K562 (cell line): ENCODE measurements around the gene PMM1. TPM values are rescaled to one million over a fixed set of nuclear protein-coding genes. Genes with fewer than 3 reads are reported as not detected.
"Not testable (repeated sequence)": the region's sequence is repeated elsewhere in the genome, so short reads cannot be mapped to it uniquely, and the experiment has no call there.

Experiments
- ATAC-seq: fragments of 200-7000 bp; cut with Tn5 transposase; 3 replicates; pipeline ENCODE4 v1.9.1; 2020; ENCODE audit warnings: moderate library complexity
- BruUV-seq: library from RNA; stranded (reverse); fragments of 400-500 nt; replicated peaks from 2 replicates; lab custom pipeline; 2021; lab: Mats Ljungman, UMichigan
- CTCF ChIA-PET: fragments of 300-600 bp; formaldehyde crosslinking; extraction: SDS; loops from one replicate; lab custom pipeline; 2021; ENCODE audit warnings: low intra/inter-chr PET ratio; lab: Yijun Ruan, JAX
- POLR2A ChIA-PET: fragments of 300-600, 350-650 bp; sonication (Branson Sonifier 250); formaldehyde crosslinking; extraction: SDS; loops from one replicate; lab custom pipeline; 2021; ENCODE audit warnings: antibody characterized with exemption, inconsistent platforms; lab: Yijun Ruan, JAX
- DNase-seq, 4 experiments: peaks; one replicate each; pipeline versions ENCODE4 v3.0.0 to v3.0.0-alpha.2; 2011 to 2018; ENCODE audit warnings: low spot score in 3 of 4, mixed read lengths in 3 of 4; ENCODE audit errors: extremely low read depth in 1 of 4
- FAIRE-seq: peaks from 2 replicates; lab custom pipeline; 2011; peaks lifted over from hg19 to GRCh38; lab: Jason Lieb, UNC
- H2AFZ ChIP-seq: 2 replicates; pipeline ENCODE4 v1.6.0; 2011; ENCODE audit warnings: low read depth, low read length, control low read depth, inconsistent platforms
- H3K27ac ChIP-seq: fragments of 200-600 bp; 3 replicates; pipeline ENCODE4 v1.8.0; 2011; ENCODE audit warnings: low read depth, mild to moderate bottlenecking, control low read depth, inconsistent platforms, low read length, moderate library complexity, mixed read lengths; ENCODE audit errors: extremely low read depth
- H3K27me3 ChIP-seq, 2 experiments: fragments of 300-600 bp in 1 of 2; 2 replicates in 1 of 2; 3 replicates in 1 of 2; pipeline versions ENCODE4 v1.6.0 to v1.8.0; 2011; ENCODE audit warnings: inconsistent platforms in 2 of 2, low read length in 2 of 2, mild to moderate bottlenecking in 1 of 2, mixed read lengths in 1 of 2, moderate library complexity in 1 of 2; ENCODE audit not compliant: control insufficient read depth in 2 of 2, insufficient read depth in 2 of 2
- H3K36me3 ChIP-seq: fragments of 300-600 bp; 3 replicates; pipeline ENCODE4 v1.8.0; 2011; ENCODE audit warnings: mild to moderate bottlenecking, low read length, inconsistent platforms; ENCODE audit not compliant: control insufficient read depth, insufficient read depth
- H3K4me1 ChIP-seq, 2 experiments: fragments of 200-600 bp in 1 of 2; replicated peaks in 1 of 2; 2 replicates in 1 of 2; 3 replicates in 1 of 2; pipeline versions ENCODE4 v1.5.1 to v1.8.0; 2011; ENCODE audit warnings: inconsistent platforms in 2 of 2, low read length in 2 of 2, mild to moderate bottlenecking in 1 of 2, mixed read lengths in 1 of 2, moderate library complexity in 1 of 2; ENCODE audit not compliant: control insufficient read depth in 2 of 2, insufficient read depth in 2 of 2
- H3K4me2 ChIP-seq: 2 replicates; pipeline ENCODE4 v1.6.1; 2011; ENCODE audit warnings: low read length, control low read depth, inconsistent platforms, mixed read lengths; ENCODE audit not compliant: insufficient read depth
- H3K4me3 ChIP-seq: fragments of 200-600 bp; sonication (generic), shearing (Covaris generic); 2 replicates; pipeline ENCODE4 v1.5.1; 2016; ENCODE audit warnings: control low read depth, inconsistent platforms
- H3K79me2 ChIP-seq: fragments of 200-600 bp; 3 replicates; pipeline ENCODE4 v1.8.0; 2011; ENCODE audit warnings: low read length, inconsistent platforms; ENCODE audit not compliant: control insufficient read depth, insufficient read depth
- H3K9ac ChIP-seq, 2 experiments: 2 replicates each; pipeline versions ENCODE4 v1.6.0 to v1.6.1; 2011; ENCODE audit warnings: low read depth in 2 of 2, low read length in 2 of 2, control low read depth in 1 of 2, inconsistent platforms in 1 of 2, mild to moderate bottlenecking in 1 of 2, mixed read lengths in 1 of 2; ENCODE audit not compliant: insufficient read depth in 1 of 2
- H3K9me1 ChIP-seq: one replicate; pipeline ENCODE4 v1.6.0; 2011; ENCODE audit warnings: inconsistent platforms, mild to moderate bottlenecking, low read length, moderate library complexity; ENCODE audit not compliant: control insufficient read depth, insufficient read depth
- H3K9me3 ChIP-seq: replicated peaks from 2 replicates; pipeline ENCODE4 v1.5.1; 2011; ENCODE audit warnings: low read depth, low read length, inconsistent platforms; ENCODE audit not compliant: control insufficient read depth, insufficient read depth
- H4K20me1 ChIP-seq: replicated peaks from 2 replicates; pipeline ENCODE4 v1.6.1; 2011; ENCODE audit warnings: low read length, inconsistent platforms, mixed read lengths; ENCODE audit not compliant: control insufficient read depth, insufficient read depth
- WGBS: fragments of 100-300 bp; shearing (Covaris generic); methylation state at CpG from one replicate; pipeline ENCODE4 v1.1.6; 2016; ENCODE audit warnings: low coverage, mixed read lengths; ENCODE audit not compliant: insufficient coverage; ENCODE audit errors: missing lambda C conversion rate; 5-methylcytosine and 5-hydroxymethylcytosine counted together
- in situ Hi-C: fragments of 300-500 bp; cut with MboI; formaldehyde crosslinking; loops from 4 replicates; pipeline ENCODE4 v1.15.0; 2018; ENCODE audit warnings: inconsistent platforms, mixed read lengths
- intact Hi-C: fragments of 100-400 bp; cut with micrococcal nuclease; formaldehyde crosslinking; loops from 2 replicates; pipeline ENCODE4 v1.14.2; 2022
- polyA plus RNA-seq, 8 experiments: library from polyadenylated mRNA; depleted of rRNA in 4 of 8; stranded (reverse) in 5 of 8; unstranded in 3 of 8; fragments of >200 nt; fragmentation: Nextera tagmentation in 2 of 8; fragmentation: Illumina TruSeq in 1 of 8; extraction: Ambion mirVana in 2 of 8; extraction: Trizol in 1 of 8; gene quantifications; 2 replicates each; pipeline versions ENCODE4 v1.2.1 to v1.2.3, GENCODE V29; 2011 to 2014; ENCODE audit warnings: inconsistent platforms in 1 of 8, missing spikeins in 1 of 8
- total RNA-seq, 7 experiments: library from RNA; depleted of rRNA in 6 of 7; stranded (reverse); fragments of >200 nt in 6 of 7; fragmentation: Illumina TruSeq in 2 of 7; extraction: Trizol in 2 of 7; gene quantifications; 2 replicates each; pipeline versions ENCODE4 v1.2.1 to v1.2.3, GENCODE V29; 2011 to 2021; ENCODE audit warnings: low replicate concordance in 1 of 7

The PMM1 gene
- total and polyA plus RNA-seq, 9 of the 15 experiments (the other 6 are each of a cell fraction or from before 2014, with no cell fraction given), result 10.2 to 31.7 (median 20.3) TPM

DNA sequence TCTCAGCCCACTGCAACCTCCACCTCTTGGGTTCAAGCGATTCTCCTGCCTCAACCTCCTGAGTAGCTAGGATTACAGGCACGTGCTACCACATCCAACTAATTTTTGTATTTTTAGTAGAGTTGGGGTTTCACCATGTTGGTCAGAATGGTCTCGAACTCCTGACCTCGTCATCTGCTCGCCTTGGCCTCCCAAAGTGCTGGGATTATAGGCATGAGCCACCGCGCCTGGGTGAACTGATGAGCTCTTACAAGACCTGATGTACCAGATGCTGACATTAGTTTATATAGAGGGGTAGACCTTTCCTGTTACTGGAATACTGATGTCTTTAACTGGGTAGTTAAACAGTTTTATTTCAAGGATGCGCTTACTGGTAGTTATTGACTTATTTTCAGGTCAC, 45.0 kb upstream of the PMM1 start:
- H2AFZ ChIP-seq, H3K4me3 ChIP-seq, H3K27ac ChIP-seq, in situ Hi-C loops, H4K20me1 ChIP-seq, BruUV-seq, H3K27me3 ChIP-seq, H3K4me1 ChIP-seq, H3K79me2 ChIP-seq, H3K9me1 ChIP-seq, H3K9ac ChIP-seq, FAIRE-seq, CTCF ChIA-PET, ATAC-seq, intact Hi-C loops, H3K4me2 ChIP-seq, DNase-seq, H3K9me3 ChIP-seq: not testable (repeated sequence)
- WGBS, result 94% methylated on average over 8 of the region's 8 CpGs
- POLR2A ChIA-PET, result interaction anchor here (0.6 to 1.1 kb wide), 2 partner anchors 14 to 15 kb away, joined by 3 read pairs; partner anchors contain the start of gene DESI1
- peaks cover 69% of the 10 kb centered on the region for H3K36me3 ChIP-seq

DNA sequence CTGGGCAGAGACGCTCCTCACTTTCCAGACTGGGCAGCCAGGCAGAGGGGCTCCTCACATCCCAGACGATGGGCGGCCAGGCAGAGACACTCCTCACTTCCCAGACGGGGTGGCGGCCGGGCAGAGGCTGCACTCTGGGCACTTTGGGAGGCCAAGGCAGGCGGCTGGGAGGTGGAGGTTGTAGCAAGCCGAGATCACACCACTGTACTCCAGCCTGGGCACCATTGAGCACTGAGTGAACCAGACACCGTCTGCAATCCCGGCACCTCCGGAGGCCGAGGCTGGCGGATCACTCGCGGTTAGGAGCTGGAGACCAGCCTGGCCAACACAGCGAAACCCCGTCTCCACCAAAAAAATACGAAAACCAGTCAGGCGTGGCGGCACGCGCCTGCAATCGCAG, 42.0 kb upstream of the PMM1 start:
- H2AFZ ChIP-seq, POLR2A ChIA-PET, H3K9me1 ChIP-seq, FAIRE-seq, CTCF ChIA-PET, H3K4me2 ChIP-seq, H3K79me2 ChIP-seq, H3K4me3 ChIP-seq, H3K9ac ChIP-seq, H4K20me1 ChIP-seq, BruUV-seq, H3K27ac ChIP-seq, H3K27me3 ChIP-seq, DNase-seq, in situ Hi-C loops, ATAC-seq, H3K4me1 ChIP-seq, H3K9me3 ChIP-seq, intact Hi-C loops: not testable (repeated sequence)
- WGBS, result 100% methylated on average over 1 of the region's 23 CpGs
- H3K36me3 ChIP-seq, result peaks cover 74% of the 10 kb centered on the region

DNA sequence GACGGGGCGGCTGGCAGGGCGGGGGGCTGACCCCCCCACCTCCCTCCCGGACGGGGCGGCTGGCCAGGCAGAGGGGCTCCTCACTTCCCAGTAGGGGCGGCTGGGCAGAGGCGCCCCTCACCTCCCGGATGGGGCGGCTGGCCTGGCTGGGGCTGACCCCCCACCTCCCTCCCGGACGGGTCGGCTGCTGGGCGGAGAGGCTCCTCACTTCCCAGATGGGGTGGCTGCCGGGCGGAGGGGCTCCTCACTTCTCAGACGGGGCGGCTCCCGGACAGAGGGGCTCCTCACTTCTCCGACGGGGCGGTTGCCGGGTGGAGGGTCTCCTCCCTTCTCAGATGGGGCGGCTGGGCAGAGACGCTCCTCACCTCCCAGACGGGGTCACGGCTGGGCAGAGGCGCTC, 41.5 kb upstream of the PMM1 start:
- POLR2A ChIA-PET, H3K4me1 ChIP-seq, CTCF ChIA-PET: not testable (repeated sequence)

More for the DNA sequence above, 41.5 kb upstream of the PMM1 start:
- intact Hi-C loops, ATAC-seq, DNase-seq, FAIRE-seq, H3K9ac ChIP-seq, H4K20me1 ChIP-seq, H3K4me3 ChIP-seq, H3K79me2 ChIP-seq, H3K27ac ChIP-seq, in situ Hi-C loops, H3K9me1 ChIP-seq, H3K27me3 ChIP-seq, BruUV-seq, H3K4me2 ChIP-seq, H2AFZ ChIP-seq, H3K9me3 ChIP-seq: not testable (repeated sequence)
- WGBS, result no CpG with 5 or more reads among the region's 28 CpGs
- H3K36me3 ChIP-seq, result peaks cover 69% of the 10 kb centered on the region
